Lung (tissue), 12 donors: ENCODE data around the gene TDP2. TPM values are rescaled to one million over a fixed set of nuclear protein-coding genes. Genes with fewer than 3 reads are reported as not detected.
"Not testable (repeated sequence)": the region's sequence is repeated elsewhere in the genome, so short reads cannot be mapped to it uniquely, and the experiment has no call there.

ENCODE experiments used
- ATAC-seq: fragments of 200-7000 bp; cut with Tn5 transposase; one replicate; pipeline ENCODE4 v1.9.1; 2020; ENCODE audit warnings: moderate number of reproducible peaks; ENCODE audit not compliant: insufficient read depth, low FRiP score
- DNase-seq, 3 donors: peaks; one replicate each; pipeline ENCODE4 v3.0.0-alpha.2; 2013 to 2017
- H3K27ac ChIP-seq, 2 donors: one replicate each; pipeline ENCODE4 v1.5.1; 2013; ENCODE audit warnings: mild to moderate bottlenecking in 2 of 2, moderate library complexity in 2 of 2, control low read depth in 1 of 2, inconsistent platforms in 1 of 2, low read depth in 1 of 2, low read length in 1 of 2
- H3K27me3 ChIP-seq, 3 donors: one replicate each; pipeline ENCODE4 v1.5.1; 2013; ENCODE audit warnings: low read length in 2 of 3; ENCODE audit not compliant: control insufficient read depth in 3 of 3, insufficient read depth in 3 of 3
- H3K36me3 ChIP-seq, 4 donors: one replicate each; pipeline ENCODE4 v1.5.1; 2013; ENCODE audit warnings: low read length in 4 of 4, mild to moderate bottlenecking in 1 of 4, moderate library complexity in 1 of 4; ENCODE audit not compliant: control insufficient read depth in 4 of 4, insufficient read depth in 4 of 4
- H3K4me1 ChIP-seq, 5 donors: one replicate each; pipeline ENCODE4 v1.5.1; 2013; ENCODE audit warnings: low read length in 5 of 5, mild to moderate bottlenecking in 2 of 5, moderate library complexity in 1 of 5; ENCODE audit not compliant: control insufficient read depth in 5 of 5, insufficient read depth in 5 of 5
- H3K4me3 ChIP-seq: one replicate; pipeline ENCODE4 v1.5.1; 2013; ENCODE audit warnings: mild to moderate bottlenecking, control low read depth, moderate library complexity
- H3K9ac ChIP-seq, 2 donors: one replicate each; pipeline ENCODE4 v1.5.1; 2013; ENCODE audit warnings: low read length in 2 of 2, control low read depth in 1 of 2; ENCODE audit not compliant: insufficient read depth in 1 of 2
- H3K9me3 ChIP-seq, 4 donors: one replicate each; pipeline ENCODE4 v1.5.1; 2013; ENCODE audit warnings: low read length in 3 of 4, mild to moderate bottlenecking in 1 of 4, moderate library complexity in 1 of 4; ENCODE audit not compliant: control insufficient read depth in 4 of 4, insufficient read depth in 3 of 4
- WGBS, 2 donors: extraction: QIAGEN DNeasy Blood & Tissue Kit; methylation state at CpG; one replicate each; pipeline ENCODE4 v1.1.7; 2013; 5-methylcytosine and 5-hydroxymethylcytosine counted together
- polyA plus RNA-seq, 2 donors: library from polyadenylated mRNA; stranded (reverse); fragments of 200-250 nt; gene quantifications; one replicate each; pipeline ENCODE4 v1.2.1, GENCODE V29; 2013
- total RNA-seq, 2 donors: library from RNA; depleted of rRNA in 1 of 2; stranded (reverse); fragments of >200 nt in 1 of 2; gene quantifications; one replicate each; pipeline ENCODE4 v1.2.1, GENCODE V29; 2014 to 2021
- TF ChIP-seq, protein P1 (sequence below): IDR thresholded peaks from 2 replicates; pipeline ENCODE4 v1.5.1; 2012; ENCODE audit warnings: mild to moderate bottlenecking; ENCODE audit errors: control extremely low read depth, extremely low read depth
- donor health status: control.
- donor health status: control.
- donor health status: Bipolar disorder and iron deficiency.
- donor health status: healthy.
- donor health status: DM: yes; HTN: yes; CAD: no.

Gene TDP2
- total and polyA plus RNA-seq, 4 donors, result 36.8 to 56.8 (median 41.8) TPM

DNA sequence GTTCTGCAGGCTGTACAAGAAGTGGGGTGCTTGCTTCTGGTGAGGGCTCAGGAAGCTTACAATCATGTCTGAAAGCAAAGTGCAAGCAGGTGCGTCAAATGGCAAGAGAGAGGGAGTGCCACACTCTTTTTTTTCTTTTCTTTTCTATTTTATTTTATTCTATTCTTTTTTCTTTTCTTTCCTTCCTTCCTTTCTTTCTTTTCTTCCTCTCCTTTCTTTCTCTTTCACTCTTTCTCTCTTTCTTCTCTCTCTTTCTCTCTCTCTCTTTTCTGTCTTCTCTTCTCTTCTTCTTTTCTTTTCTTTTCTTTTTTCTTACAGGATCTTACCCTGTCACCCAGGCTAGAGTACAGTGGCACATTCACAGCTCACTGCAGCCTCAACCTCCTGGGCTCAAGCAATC, 19.7 kb upstream of the TDP2 start:
- WGBS, 2 donors, result 88 to 100% methylated on average over 1 of the region's 1 CpG
- H3K36me3 ChIP-seq, result peaks cover 0 to 5% (median 1%) of the 10 kb centered on the region in 4 donors
- TF ChIP-seq, protein P1, sequence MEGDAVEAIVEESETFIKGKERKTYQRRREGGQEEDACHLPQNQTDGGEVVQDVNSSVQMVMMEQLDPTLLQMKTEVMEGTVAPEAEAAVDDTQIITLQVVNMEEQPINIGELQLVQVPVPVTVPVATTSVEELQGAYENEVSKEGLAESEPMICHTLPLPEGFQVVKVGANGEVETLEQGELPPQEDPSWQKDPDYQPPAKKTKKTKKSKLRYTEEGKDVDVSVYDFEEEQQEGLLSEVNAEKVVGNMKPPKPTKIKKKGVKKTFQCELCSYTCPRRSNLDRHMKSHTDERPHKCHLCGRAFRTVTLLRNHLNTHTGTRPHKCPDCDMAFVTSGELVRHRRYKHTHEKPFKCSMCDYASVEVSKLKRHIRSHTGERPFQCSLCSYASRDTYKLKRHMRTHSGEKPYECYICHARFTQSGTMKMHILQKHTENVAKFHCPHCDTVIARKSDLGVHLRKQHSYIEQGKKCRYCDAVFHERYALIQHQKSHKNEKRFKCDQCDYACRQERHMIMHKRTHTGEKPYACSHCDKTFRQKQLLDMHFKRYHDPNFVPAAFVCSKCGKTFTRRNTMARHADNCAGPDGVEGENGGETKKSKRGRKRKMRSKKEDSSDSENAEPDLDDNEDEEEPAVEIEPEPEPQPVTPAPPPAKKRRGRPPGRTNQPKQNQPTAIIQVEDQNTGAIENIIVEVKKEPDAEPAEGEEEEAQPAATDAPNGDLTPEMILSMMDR, result no peak
- no peak overlapping the region for H3K9ac ChIP-seq
- no peak overlapping the region for H3K27ac ChIP-seq
- H3K27me3 ChIP-seq, result no peaks in the 10 kb centered on the region
- H3K9me3 ChIP-seq, result no peaks in the 10 kb centered on the region
- DNase-seq (no peak), ATAC-seq (no peak)
- peaks cover 0 to 5% (median 0%) of the 10 kb centered on the region in 5 donors for H3K4me1 ChIP-seq
- H3K4me3 ChIP-seq, result no peak overlapping the region

DNA sequence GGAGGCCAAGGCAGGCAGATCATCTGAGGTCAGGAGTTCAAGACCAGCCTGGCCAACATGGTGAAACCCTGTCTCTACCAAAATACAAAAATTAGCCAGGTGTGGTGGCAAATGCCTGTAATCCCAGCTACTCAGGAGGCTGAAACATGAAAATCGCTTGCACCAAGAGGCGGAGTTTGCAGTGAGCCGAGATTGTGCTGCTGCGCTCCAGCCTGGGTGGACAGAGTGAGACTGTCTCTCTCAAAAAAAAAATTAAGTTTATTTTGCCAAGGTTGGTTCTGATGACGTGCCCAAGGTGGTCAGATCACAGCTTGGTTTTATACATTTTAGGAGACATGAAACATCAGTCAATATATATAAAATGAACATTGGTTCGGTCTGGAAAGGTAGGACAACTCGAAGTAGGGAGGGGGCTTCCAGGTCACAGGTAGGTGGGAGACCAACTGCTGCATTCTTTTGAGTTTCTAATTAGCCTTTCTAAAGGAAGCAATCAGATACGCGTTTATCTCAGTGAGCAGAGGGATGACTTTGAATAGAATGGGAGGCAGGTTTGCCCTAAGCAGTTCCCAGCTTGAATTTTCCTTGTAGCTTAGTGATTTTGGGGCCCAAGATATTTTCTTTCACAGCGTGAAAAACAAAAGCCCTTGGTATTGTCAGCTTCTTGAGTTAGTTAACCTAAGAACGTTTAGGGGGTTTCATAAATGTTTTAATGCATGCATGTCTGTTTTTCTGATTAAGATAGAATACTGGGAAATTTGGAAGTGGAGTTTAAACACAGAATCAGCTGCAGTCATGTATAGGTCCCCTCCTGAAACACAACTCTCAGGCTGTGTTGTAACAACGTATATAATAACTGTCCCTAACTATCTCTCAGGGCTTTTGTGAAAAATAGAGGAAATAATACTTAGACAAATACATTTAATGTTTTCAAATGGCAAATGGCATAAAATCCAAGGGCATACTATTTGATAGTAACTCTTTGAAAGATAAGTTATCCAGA, 16.9 kb upstream of the TDP2 start:
- TF ChIP-seq, protein P1, result no peak
- Histone ChIP-seq H3K9ac (no peak overlapping the region), H3K27me3 (no peaks in the 10 kb centered on the region), H3K9me3 (no peaks in the 10 kb centered on the region), H3K4me1 (peaks cover 0 to 5% (median 0%) of the 10 kb centered on the region in 5 donors), H3K27ac (no peak overlapping the region), H3K4me3 (no peak overlapping the region), H3K36me3 (peaks cover 0 to 5% (median 1%) of the 10 kb centered on the region in 4 donors)
- 77 to 81% methylated on average over 12 of the region's 12 CpGs for WGBS, 2 donors
- no peak for ATAC-seq
- no peak for DNase-seq

DNA sequence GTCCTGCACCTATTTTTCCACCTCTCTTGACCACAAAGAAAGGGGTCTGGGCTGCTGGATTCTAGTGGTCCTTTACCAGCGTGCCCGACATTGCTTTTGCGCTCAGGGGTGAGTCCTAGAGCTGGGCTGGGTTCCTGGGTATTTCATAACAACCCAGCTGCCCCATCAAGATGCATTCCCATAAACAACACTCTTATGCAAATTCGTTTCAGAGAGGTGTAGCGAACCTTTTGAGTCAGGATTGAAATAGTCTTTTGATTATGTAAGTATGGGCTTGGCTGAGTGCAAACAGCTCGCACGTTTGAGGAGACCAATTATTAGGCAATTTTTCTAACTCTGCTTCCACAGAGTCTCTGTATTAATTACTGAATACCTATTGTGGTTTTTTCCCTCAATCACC, 13.9 kb upstream of the TDP2 start:
- no peaks in the 10 kb centered on the region for H3K27me3 ChIP-seq
- 54 to 64% methylated on average over 7 of the region's 7 CpGs for WGBS, 2 donors
- H3K9me3 ChIP-seq, result no peaks in the 10 kb centered on the region
- H3K4me3 ChIP-seq, result no peak overlapping the region
- DNase-seq (no peak), ATAC-seq (no peak)
- no peak overlapping the region for H3K9ac ChIP-seq
- peaks cover 0 to 2% (median under 1%) of the 10 kb centered on the region in 4 donors for H3K36me3 ChIP-seq
- peaks cover 0 to 5% (median 0%) of the 10 kb centered on the region in 5 donors for H3K4me1 ChIP-seq
- TF ChIP-seq, protein P1, result no peak
- peak overlapping the region in 1 of 2 donors; percentile 56 for H3K27ac ChIP-seq

DNA sequence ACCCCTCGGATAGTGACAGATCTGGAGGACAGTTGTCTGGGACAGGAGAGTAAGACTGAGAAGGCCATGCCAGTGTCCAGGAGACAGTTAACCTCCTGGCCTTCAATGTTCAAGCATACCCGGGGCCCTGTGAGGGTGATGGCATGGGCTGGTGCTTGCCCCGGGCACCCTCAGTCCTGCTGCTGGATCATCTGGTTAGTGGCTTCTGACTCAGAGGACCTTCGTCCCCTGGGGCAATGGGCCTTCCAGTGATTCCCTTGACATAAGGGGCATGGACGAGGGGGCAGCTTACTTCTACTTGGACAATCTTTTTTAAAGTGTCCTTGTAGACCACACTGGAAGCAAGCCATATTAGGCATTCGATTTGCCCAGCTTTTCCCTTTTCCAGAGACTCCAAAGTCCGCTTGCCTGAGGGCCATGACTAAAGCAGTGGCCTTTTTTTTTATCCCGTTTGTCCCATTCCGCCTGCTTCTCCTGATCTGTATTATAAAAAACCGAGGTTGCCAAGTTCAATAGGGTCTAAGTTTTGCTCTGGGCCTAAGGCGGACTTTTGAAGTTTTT, 12.2 kb upstream of the TDP2 start:
- DNase-seq, H3K9ac ChIP-seq, ATAC-seq, H3K4me1 ChIP-seq, H3K27me3 ChIP-seq, H3K4me3 ChIP-seq, H3K36me3 ChIP-seq, H3K9me3 ChIP-seq, H3K27ac ChIP-seq: not testable (repeated sequence)
- WGBS, 2 donors, result 95 to 98% methylated on average over 10 to 11 of the region's 11 CpGs
